Thyroid gland (tissue), 4 donors: Measurements from ENCODE around the gene MUC4.

Source experiments
- POLR2A ChIP-seq, 2 donors: fragments of 450-650 bp; IDR thresholded peaks; one replicate each; pipeline ENCODE4 v1.6.1; 2017; ENCODE audit warnings: antibody characterized with exemption in 2 of 2, mild to moderate bottlenecking in 2 of 2, moderate library complexity in 1 of 2
- TF ChIP-seq, protein P1 (sequence below), 6 experiments: fragments of 200-600 bp in 3 of 6; fragments of 450-650 bp in 3 of 6; sonication (generic) in 3 of 6; IDR thresholded peaks; one replicate each; pipeline ENCODE4 v1.5.1; 2016 to 2019; ENCODE audit warnings: antibody characterized with exemption in 6 of 6, mild to moderate bottlenecking in 2 of 6, inconsistent platforms in 1 of 6, moderate library complexity in 1 of 6

DNA sequence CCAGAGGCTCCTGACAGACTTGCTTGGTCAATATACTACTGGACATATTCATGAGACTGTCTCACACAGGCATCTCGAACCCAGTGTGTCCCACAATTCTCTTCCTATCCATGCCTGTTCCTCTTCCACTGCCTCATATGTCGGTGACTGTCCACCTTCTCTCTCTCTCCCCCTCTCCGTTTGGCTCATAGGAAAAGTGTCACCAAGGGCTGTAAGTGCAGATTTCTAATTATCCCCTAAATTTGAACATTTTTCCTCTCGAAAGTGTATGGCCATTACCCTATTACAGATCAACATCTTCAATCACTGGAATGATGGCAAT is 113.4 kb downstream of the MUC4 start:
- TF ChIP-seq, protein P1, sequence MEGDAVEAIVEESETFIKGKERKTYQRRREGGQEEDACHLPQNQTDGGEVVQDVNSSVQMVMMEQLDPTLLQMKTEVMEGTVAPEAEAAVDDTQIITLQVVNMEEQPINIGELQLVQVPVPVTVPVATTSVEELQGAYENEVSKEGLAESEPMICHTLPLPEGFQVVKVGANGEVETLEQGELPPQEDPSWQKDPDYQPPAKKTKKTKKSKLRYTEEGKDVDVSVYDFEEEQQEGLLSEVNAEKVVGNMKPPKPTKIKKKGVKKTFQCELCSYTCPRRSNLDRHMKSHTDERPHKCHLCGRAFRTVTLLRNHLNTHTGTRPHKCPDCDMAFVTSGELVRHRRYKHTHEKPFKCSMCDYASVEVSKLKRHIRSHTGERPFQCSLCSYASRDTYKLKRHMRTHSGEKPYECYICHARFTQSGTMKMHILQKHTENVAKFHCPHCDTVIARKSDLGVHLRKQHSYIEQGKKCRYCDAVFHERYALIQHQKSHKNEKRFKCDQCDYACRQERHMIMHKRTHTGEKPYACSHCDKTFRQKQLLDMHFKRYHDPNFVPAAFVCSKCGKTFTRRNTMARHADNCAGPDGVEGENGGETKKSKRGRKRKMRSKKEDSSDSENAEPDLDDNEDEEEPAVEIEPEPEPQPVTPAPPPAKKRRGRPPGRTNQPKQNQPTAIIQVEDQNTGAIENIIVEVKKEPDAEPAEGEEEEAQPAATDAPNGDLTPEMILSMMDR (IDR thresholded peaks at IDR 0.05): no peak
- no peak for TF ChIP-seq POLR2A (IDR thresholded peaks at IDR 0.05)
